ENCODE measurements around the gene PIM3. TPM values are rescaled to one million over a fixed set of nuclear protein-coding genes. Genes with fewer than 3 reads are reported as not detected.
A peak's percentile ranks its signal among the peaks of the same experiment; 100 is the strongest.

Gene PIM3
- total and polyA plus RNA-seq, 4 experiments from 2014 or later: 48.1 to 62.3 (median 54.2) TPM

DNA sequence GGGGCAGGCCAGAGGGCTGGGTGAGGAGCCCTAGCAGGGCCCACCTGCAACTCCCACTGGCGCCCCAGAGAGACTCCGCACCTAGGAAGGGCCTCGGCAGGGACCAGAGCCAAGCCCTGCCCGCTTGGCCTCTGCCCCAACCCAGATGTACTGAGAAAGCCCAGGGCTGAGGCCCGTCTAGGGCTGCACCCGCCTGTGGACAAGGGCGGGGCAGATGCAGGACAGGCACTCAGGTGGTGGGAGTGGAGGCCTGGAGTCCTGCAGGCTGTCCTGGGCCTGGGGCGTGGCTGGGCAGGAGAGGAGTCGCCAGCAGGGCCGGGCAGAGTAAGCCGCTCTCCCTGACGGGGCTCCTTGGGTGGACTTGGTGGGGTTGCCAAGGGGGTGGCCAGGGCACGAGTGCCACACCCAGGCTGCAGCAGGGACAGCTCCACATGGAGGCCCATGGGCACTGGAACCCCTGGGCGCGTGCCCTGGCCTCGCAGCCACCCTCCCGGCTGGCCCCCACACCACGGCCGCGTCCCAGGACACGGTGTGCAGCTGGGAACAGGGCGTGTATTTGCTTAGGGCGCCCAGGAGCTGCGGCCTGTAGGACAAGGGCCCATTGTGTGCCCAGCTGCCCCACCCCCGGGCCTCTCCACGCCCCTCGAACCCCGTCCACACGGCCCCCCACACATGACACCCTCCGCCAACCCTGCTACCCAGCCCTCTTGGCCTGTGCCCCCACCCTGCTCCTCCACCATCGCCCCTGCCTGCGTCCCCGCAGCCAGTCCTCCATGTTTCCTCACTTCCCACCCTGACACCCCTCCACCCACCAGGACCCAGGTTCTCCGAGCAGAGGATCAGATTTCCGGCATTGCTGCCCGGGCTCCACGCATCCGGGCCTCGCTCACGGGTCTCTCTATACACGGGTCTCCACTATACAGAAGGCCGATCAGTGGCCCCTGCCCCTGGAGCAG is 11.3 kb upstream of the PIM3 start:
- intact Hi-C loops (cut with micrococcal nuclease): no loop called here
- H3K4me3 Mint-ChIP-seq: no peak overlapping the region

DNA sequence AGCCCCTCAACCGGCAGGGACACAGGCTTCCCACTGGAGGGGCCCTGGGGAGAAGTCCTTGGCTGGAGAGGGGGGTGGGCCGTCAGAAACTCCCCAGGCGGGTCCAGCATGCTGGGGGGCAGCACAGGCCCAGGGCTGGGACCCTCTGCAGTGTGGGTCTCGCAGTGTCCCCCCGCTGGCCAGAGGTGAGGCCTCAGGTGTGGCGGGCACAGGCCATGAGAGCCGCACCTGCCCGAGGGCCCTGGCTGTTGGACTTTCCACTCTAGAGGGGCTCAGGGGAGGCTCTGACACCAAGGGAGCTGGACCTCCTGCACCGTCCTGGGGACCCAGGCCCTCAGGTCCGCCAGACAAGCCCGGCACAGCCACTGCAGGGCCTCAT is 10.7 kb upstream of the PIM3 start:
- H3K9me3 Mint-ChIP-seq: peaks cover 0 to 4% (median 0%) of the 10 kb centered on the region in 8 donors
- no peak overlapping the region for H3K4me3 Mint-ChIP-seq
- H3K27me3 ChIP-seq (ENCODE audit: insufficient read depth, low read length): no peaks in the 10 kb centered on the region
- ChIA-PET POLR2A (ENCODE audit: partially characterized antibody) (interaction anchor here (1.2 kb wide), 1 partner anchor 14 kb away, joined by 3 read pairs; no protein-coding TSS in a partner anchor), CTCF (ENCODE audit: partially characterized antibody) (no interaction called here)
- no peak overlapping the region for H3K4me3 ChIP-seq (ENCODE audit: low read length in 2 of 2)
- H3K36me3 ChIP-seq (ENCODE audit: insufficient read depth, low read length): no peaks in the 10 kb centered on the region
- peaks cover 7 to 19% (median 10%) of the 10 kb centered on the region in 4 donors for H3K4me1 Mint-ChIP-seq
- no peak overlapping the region for H3K27ac ChIP-seq (ENCODE audit: low read depth, low read length)
- no peaks in the 10 kb centered on the region for H3K27me3 Mint-ChIP-seq
- H3K9me3 ChIP-seq (ENCODE audit: control insufficient read depth in 1 of 2, low read length in 2 of 2): no peaks in the 10 kb centered on the region
- DNase-seq: no peak
- H3K4me1 ChIP-seq (ENCODE audit: insufficient read depth, low read length): peaks cover 13% of the 10 kb centered on the region
- intact Hi-C loops (cut with micrococcal nuclease): no loop called here
- H3K27ac Mint-ChIP-seq: no peak overlapping the region
- H3K36me3 Mint-ChIP-seq: no peaks in the 10 kb centered on the region

More for the DNA sequence above, 11.3 kb upstream of the PIM3 start:
- H3K9me3 Mint-ChIP-seq: peaks cover 0 to 4% (median 0%) of the 10 kb centered on the region in 8 donors
- Histone ChIP-seq H3K36me3 (ENCODE audit: insufficient read depth, low read length) (no peaks in the 10 kb centered on the region), H3K27ac (ENCODE audit: low read depth, low read length) (no peak overlapping the region), H3K9me3 (ENCODE audit: control insufficient read depth in 1 of 2, low read length in 2 of 2) (no peaks in the 10 kb centered on the region), H3K4me1 (ENCODE audit: insufficient read depth, low read length) (peaks cover 13% of the 10 kb centered on the region), H3K27me3 (ENCODE audit: insufficient read depth, low read length) (no peaks in the 10 kb centered on the region), H3K4me3 (ENCODE audit: low read length in 2 of 2) (no peak overlapping the region)
- ChIA-PET POLR2A (ENCODE audit: partially characterized antibody) (interaction anchor here (0.5 to 1.2 kb wide), 2 partner anchors 14 to 294 kb away, joined by 3 read pairs; no protein-coding TSS in a partner anchor), CTCF (ENCODE audit: partially characterized antibody) (no interaction called here)
- H3K27ac Mint-ChIP-seq: peak overlapping the region in 1 of 7 donors; percentile 59
- peaks cover 7 to 19% (median 11%) of the 10 kb centered on the region in 4 donors for H3K4me1 Mint-ChIP-seq
- H3K36me3 Mint-ChIP-seq: no peaks in the 10 kb centered on the region
- no peak for DNase-seq
- H3K27me3 Mint-ChIP-seq: no peaks in the 10 kb centered on the region

DNA sequence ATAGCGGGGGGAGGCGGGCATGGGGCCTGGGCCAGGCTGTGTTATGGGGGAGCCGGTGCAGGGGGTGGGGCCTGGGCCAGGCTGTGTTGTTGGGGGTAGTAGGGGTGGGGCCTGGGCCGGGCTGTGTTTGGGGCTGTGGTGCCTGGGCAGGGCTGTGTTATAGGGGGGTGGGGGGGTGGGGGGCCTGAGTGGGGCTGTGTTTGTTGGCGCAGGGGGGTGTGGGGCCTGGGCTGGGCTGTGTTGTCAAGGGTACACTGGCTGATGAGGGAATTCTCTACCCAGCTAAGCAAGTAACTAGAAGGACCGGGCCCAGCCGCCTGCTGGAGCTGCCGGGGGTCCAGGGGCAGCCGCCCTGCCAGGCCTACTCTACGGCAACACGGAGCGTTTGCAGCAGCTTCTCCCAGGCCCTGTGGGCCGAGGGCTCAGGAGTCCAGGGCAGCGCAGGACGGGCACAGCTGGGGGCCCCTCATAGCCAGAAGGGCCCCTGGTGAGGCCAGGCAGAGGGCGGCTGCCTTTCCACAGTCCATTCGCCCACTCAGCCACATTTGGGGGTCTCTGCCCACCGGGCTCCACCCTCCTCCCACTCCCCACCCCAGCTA is 10.1 kb upstream of the PIM3 start:
- Histone ChIP-seq H3K27ac (ENCODE audit: low read depth, low read length) (no peak overlapping the region), H3K36me3 (ENCODE audit: insufficient read depth, low read length) (no peaks in the 10 kb centered on the region), H3K27me3 (ENCODE audit: insufficient read depth, low read length) (no peaks in the 10 kb centered on the region), H3K4me1 (ENCODE audit: insufficient read depth, low read length) (peaks cover 12% of the 10 kb centered on the region), H3K9me3 (ENCODE audit: control insufficient read depth in 1 of 2, low read length in 2 of 2) (no peaks in the 10 kb centered on the region), H3K4me3 (ENCODE audit: low read length in 2 of 2) (no peak overlapping the region)
- intact Hi-C loops (cut with micrococcal nuclease): no loop called here
- H3K9me3 Mint-ChIP-seq: peaks cover 0 to 4% (median 0%) of the 10 kb centered on the region in 8 donors
- H3K27ac Mint-ChIP-seq: no peak overlapping the region
- ChIA-PET CTCF (ENCODE audit: partially characterized antibody) (no interaction called here), POLR2A (ENCODE audit: partially characterized antibody) (interaction anchor here (1.6 kb wide), 2 partner anchors 14 to 21 kb away, joined by 3 to 5 read pairs; no protein-coding TSS in a partner anchor)
- H3K4me3 Mint-ChIP-seq: no peak overlapping the region
- DNase-seq: no peak
- H3K4me1 Mint-ChIP-seq: peaks cover 4 to 15% (median 6%) of the 10 kb centered on the region in 4 donors
- no peaks in the 10 kb centered on the region for H3K27me3 Mint-ChIP-seq
- no peaks in the 10 kb centered on the region for H3K36me3 Mint-ChIP-seq

DNA sequence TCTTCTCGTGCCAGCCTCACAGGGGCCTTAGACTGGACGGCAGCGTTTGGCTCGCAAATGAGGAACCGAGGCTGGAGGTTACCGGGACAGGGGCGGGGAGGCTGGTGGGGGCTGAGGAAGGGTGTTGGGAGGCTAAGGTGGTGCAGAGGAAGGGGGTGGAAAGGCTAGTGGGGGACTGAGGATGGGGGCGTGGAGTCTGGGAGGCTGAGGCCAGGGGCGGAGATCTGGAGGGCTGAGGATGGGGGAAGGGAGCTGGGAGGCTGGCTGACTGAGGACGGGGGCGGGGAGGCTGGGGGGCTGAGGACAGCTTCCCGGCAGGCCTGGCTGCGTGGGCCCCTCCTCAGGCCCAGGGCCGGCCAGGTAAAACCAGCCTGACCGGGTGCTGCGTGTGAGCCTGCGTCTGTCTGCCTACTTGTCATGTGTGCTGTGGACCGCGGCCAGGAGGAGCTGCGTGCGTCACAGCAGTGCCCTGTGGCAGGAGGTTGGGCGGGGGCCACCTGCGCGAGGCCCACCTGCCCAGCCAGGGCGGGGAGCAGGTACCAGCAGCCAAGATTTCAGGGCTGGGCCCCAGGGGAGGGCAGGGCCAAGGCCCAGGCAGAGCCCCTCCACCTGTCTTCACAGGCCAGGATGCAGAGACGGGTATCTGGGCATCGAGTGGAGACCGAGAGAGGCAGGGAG is 9.4 kb upstream of the PIM3 start:
- intact Hi-C loops (cut with micrococcal nuclease): no loop called here
- no peak overlapping the region for H3K27ac Mint-ChIP-seq

DNA sequence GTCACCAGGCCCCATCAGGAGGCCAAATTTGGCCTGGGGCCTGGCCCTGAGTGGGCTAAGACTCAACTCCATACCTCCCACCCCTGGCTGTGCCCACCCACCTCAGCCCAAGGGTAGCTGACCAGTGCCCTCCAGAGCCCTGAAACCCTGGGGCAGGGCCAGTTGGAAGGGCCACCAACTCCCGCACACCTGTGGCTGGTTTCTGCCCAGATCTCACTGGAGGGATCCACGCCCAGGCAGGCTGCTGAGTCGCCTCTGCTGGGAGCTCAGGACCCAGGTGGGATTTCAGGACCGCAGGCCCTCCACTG is 8.9 kb upstream of the PIM3 start:
- Histone ChIP-seq H3K4me1 (ENCODE audit: insufficient read depth, low read length) (peaks cover under 1% of the 10 kb centered on the region), H3K27ac (ENCODE audit: low read depth, low read length) (no peak overlapping the region), H3K9me3 (ENCODE audit: control insufficient read depth in 1 of 2, low read length in 2 of 2) (no peaks in the 10 kb centered on the region), H3K36me3 (ENCODE audit: insufficient read depth, low read length) (no peaks in the 10 kb centered on the region), H3K27me3 (ENCODE audit: insufficient read depth, low read length) (no peaks in the 10 kb centered on the region), H3K4me3 (ENCODE audit: low read length in 2 of 2) (no peak overlapping the region)
- H3K9me3 Mint-ChIP-seq: no peaks in the 10 kb centered on the region
- intact Hi-C loops (cut with micrococcal nuclease): no loop called here
- peaks cover 0 to 4% (median 0%) of the 10 kb centered on the region in 4 donors for H3K4me1 Mint-ChIP-seq
- H3K36me3 Mint-ChIP-seq: no peaks in the 10 kb centered on the region
- H3K27ac Mint-ChIP-seq: no peak overlapping the region
- no peaks in the 10 kb centered on the region for H3K27me3 Mint-ChIP-seq
- ChIA-PET POLR2A (ENCODE audit: partially characterized antibody) (interaction anchor here (1.6 to 2.7 kb wide), 4 partner anchors 9 to 19 kb away, joined by 3 to 17 read pairs (median 7); partner anchors contain the start of gene PIM3), CTCF (ENCODE audit: partially characterized antibody) (no interaction called here)
- DNase-seq: no peak
- no peak overlapping the region for H3K4me3 Mint-ChIP-seq

More for the DNA sequence above, 9.4 kb upstream of the PIM3 start:
- H3K27me3 ChIP-seq (ENCODE audit: insufficient read depth, low read length): no peaks in the 10 kb centered on the region
- Mint-ChIP-seq H3K36me3 (no peaks in the 10 kb centered on the region), H3K27me3 (no peaks in the 10 kb centered on the region), H3K9me3 (no peaks in the 10 kb centered on the region), H3K4me1 (peaks cover 0 to 9% (median 1%) of the 10 kb centered on the region in 4 donors), H3K4me3 (no peak overlapping the region)
- no peaks in the 10 kb centered on the region for H3K9me3 ChIP-seq (ENCODE audit: control insufficient read depth in 1 of 2, low read length in 2 of 2)
- no peak overlapping the region for H3K4me3 ChIP-seq (ENCODE audit: low read length in 2 of 2)
- ChIA-PET CTCF (ENCODE audit: partially characterized antibody) (no interaction called here), POLR2A (ENCODE audit: partially characterized antibody) (interaction anchor here (1.6 to 2.7 kb wide), 4 partner anchors 10 to 20 kb away, joined by 3 to 17 read pairs (median 7); partner anchors contain the start of gene PIM3)
- peaks cover 6% of the 10 kb centered on the region for H3K4me1 ChIP-seq (ENCODE audit: insufficient read depth, low read length)
- H3K36me3 ChIP-seq (ENCODE audit: insufficient read depth, low read length): no peaks in the 10 kb centered on the region
- no peak for DNase-seq
- no peak overlapping the region for H3K27ac ChIP-seq (ENCODE audit: low read depth, low read length)

- H3K9me3 Mint-ChIP-seq: no peaks in the 10 kb centered on the region
- no peaks in the 10 kb centered on the region for H3K36me3 Mint-ChIP-seq
- CTCF ChIA-PET (ENCODE audit: partially characterized antibody): no interaction called here
- intact Hi-C loops (cut with micrococcal nuclease): no loop called here
- no peak for DNase-seq
- H3K4me1 ChIP-seq (ENCODE audit: insufficient read depth, low read length): no peaks in the 10 kb centered on the region
- no peak overlapping the region for H3K4me3 ChIP-seq (ENCODE audit: low read length in 2 of 2)
- H3K36me3 ChIP-seq (ENCODE audit: insufficient read depth, low read length): no peaks in the 10 kb centered on the region
- H3K27ac Mint-ChIP-seq: peak overlapping the region in 1 of 7 donors; percentile 25
- no peaks in the 10 kb centered on the region for H3K9me3 ChIP-seq (ENCODE audit: control insufficient read depth in 1 of 2, low read length in 2 of 2)
- no peak overlapping the region for H3K27ac ChIP-seq (ENCODE audit: low read depth, low read length)
- no peak overlapping the region for H3K4me3 Mint-ChIP-seq
- no peaks in the 10 kb centered on the region for H3K4me1 Mint-ChIP-seq
- H3K27me3 ChIP-seq (ENCODE audit: insufficient read depth, low read length): no peaks in the 10 kb centered on the region
- POLR2A ChIA-PET (ENCODE audit: partially characterized antibody): interaction anchor here (1.6 to 2.7 kb wide), 4 partner anchors 9 to 19 kb away, joined by 3 to 17 read pairs (median 7); partner anchors contain the start of gene PIM3
- no peaks in the 10 kb centered on the region for H3K27me3 Mint-ChIP-seq
These were observed 8.3 kb upstream of the PIM3 start for GRCh38 chr22:49951986-49952896.
